Mesothelial cell of epicardium (in vitro differentiated cells): Measurements from ENCODE around the gene JAG2. TPM values are rescaled to one million over a fixed set of nuclear protein-coding genes. Genes with fewer than 3 reads are reported as not detected.

Experiments used
- DNase-seq, 2 experiments: peaks; one replicate each; pipeline ENCODE4 v3.0.0; 2021; ENCODE audit warnings: low spot score in 2 of 2; ENCODE audit not compliant: unreplicated experiment in 2 of 2
- H3K27ac Mint-ChIP-seq: 2 replicates; pipeline ENCODE4 v1.8.0; 2021; ENCODE audit warnings: mixed read lengths
- H3K27me3 Mint-ChIP-seq: 2 replicates; pipeline ENCODE4 v1.8.0; 2021; ENCODE audit warnings: low read depth, mixed read lengths
- H3K36me3 Mint-ChIP-seq: 2 replicates; pipeline ENCODE4 v1.8.0; 2021; ENCODE audit warnings: mixed read lengths
- H3K4me1 Mint-ChIP-seq: 2 replicates; pipeline ENCODE4 v1.8.0; 2021; ENCODE audit warnings: mixed read lengths
- H3K4me3 Mint-ChIP-seq: 2 replicates; pipeline ENCODE4 v1.8.0; 2021; ENCODE audit warnings: mild to moderate bottlenecking, moderate library complexity, mixed read lengths
- H3K9me3 Mint-ChIP-seq: 2 replicates; pipeline ENCODE4 v1.8.0; 2021; ENCODE audit warnings: mixed read lengths
- total RNA-seq: library from RNA; stranded (reverse); gene quantifications from 3 replicates; pipeline ENCODE4 v1.2.1, GENCODE V29; 2021
- TF ChIP-seq, protein P1 (sequence below): fragments of 200-600 bp; sonication (generic); IDR thresholded peaks from one replicate; pipeline ENCODE4 v1.5.0; 2021; ENCODE audit warnings: antibody characterized with exemption; ENCODE audit not compliant: unreplicated experiment

Gene JAG2
- total RNA-seq, 1 donor from 2014 or later, result 38.9 TPM

DNA sequence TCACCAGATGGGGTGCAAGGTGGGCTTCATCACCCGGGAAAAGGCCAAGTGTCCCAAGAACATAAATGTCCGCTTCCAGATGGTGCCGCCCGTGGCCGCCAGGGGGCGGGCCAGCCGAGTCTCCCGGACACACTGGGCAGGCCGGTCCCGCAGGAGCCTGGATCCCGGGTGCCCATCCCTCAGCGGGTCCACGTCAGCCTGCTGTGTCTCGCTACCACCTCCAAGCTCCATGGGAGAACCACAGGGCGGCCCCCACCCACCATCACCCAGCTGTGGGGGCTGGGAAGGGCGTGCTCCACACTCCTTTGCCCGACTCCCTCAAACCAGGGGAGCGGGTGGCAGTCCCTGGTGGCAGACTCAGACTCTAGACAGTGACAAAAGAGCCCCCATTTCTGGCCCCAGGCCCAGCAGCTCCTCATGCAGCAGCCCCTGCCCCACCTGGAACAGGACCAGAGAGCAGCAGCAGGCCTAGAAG, 34.5 kb upstream of the JAG2 start:
- Mint-ChIP-seq H3K4me3 (no peak overlapping the region), H3K27ac (peak overlapping the region; percentile 66), H3K4me1 (no peaks in the 10 kb centered on the region), H3K36me3 (no peaks in the 10 kb centered on the region), H3K27me3 (peaks cover 9% of the 10 kb centered on the region), H3K9me3 (no peaks in the 10 kb centered on the region)
- TF ChIP-seq, protein P1, sequence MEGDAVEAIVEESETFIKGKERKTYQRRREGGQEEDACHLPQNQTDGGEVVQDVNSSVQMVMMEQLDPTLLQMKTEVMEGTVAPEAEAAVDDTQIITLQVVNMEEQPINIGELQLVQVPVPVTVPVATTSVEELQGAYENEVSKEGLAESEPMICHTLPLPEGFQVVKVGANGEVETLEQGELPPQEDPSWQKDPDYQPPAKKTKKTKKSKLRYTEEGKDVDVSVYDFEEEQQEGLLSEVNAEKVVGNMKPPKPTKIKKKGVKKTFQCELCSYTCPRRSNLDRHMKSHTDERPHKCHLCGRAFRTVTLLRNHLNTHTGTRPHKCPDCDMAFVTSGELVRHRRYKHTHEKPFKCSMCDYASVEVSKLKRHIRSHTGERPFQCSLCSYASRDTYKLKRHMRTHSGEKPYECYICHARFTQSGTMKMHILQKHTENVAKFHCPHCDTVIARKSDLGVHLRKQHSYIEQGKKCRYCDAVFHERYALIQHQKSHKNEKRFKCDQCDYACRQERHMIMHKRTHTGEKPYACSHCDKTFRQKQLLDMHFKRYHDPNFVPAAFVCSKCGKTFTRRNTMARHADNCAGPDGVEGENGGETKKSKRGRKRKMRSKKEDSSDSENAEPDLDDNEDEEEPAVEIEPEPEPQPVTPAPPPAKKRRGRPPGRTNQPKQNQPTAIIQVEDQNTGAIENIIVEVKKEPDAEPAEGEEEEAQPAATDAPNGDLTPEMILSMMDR, result peak; percentile 100
- DNase-seq, result peak; percentile 75 to 90

DNA sequence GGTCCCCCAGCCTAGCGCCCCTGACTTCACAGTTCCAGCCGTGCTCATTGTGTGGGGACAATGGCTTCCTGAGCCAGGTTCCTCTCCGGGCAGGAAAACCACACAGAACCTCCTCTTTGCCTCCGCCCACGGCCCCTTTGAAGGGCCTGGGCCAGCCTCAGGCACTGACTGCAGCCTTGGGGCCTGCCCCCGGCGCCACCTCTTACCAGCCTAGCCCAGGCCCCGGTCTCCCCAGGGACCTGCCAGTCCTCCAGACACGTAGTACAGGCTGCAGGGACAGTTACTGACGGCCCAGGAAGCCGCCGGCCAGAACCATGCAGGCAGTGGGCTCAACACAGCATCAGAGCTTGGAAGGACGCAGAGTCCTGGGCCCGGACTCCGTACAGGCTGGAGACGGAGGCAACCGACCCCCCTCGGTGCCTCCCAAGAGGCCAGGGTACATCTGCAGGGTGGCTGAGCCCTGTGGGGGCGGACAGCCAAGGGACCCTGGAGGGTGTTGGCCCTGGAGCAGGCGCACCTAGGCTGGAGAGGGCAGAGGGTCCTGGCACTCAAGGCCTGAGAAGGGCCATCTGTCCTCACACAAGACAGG, 33.4 kb upstream of the JAG2 start:
- no peak overlapping the region for H3K27ac Mint-ChIP-seq
- no peaks in the 10 kb centered on the region for H3K36me3 Mint-ChIP-seq
- DNase-seq, result no peak
- no peaks in the 10 kb centered on the region for H3K9me3 Mint-ChIP-seq
- TF ChIP-seq, protein P1, result peak; percentile 2
- no peaks in the 10 kb centered on the region for H3K4me1 Mint-ChIP-seq
- peaks cover 16% of the 10 kb centered on the region for H3K27me3 Mint-ChIP-seq
- no peak overlapping the region for H3K4me3 Mint-ChIP-seq

GRCh38 chr14:105201156-105201924, 32.8 kb upstream of the JAG2 start:
- TF ChIP-seq, protein P1, result peak; percentile 13
- H3K27ac Mint-ChIP-seq, result no peak overlapping the region
- no peaks in the 10 kb centered on the region for H3K36me3 Mint-ChIP-seq
- H3K4me1 Mint-ChIP-seq, result no peaks in the 10 kb centered on the region
- DNase-seq, result no peak
- no peak overlapping the region for H3K4me3 Mint-ChIP-seq
- H3K27me3 Mint-ChIP-seq, result peaks cover 16% of the 10 kb centered on the region
- H3K9me3 Mint-ChIP-seq, result no peaks in the 10 kb centered on the region

DNA sequence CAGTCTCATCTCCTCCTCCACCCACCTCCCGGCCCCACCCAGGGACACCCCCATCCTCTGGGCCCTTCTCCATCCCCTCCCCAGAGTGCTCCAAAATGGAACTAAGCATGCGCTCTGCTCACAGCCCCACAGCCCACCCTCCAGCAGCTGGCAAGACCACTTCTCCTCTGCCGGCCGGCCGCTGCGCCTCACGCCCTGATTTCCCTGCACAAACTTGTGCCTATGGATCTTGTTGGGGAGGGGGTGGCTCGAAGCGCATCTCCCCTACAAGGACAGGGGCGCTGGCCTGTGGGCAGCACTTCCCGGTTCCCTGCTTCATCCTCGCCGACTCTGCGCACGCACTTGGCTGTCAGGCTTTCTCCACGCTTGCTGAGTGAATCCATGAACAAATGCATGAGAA, 32.1 kb upstream of the JAG2 start:
- peaks cover 3% of the 10 kb centered on the region for H3K4me1 Mint-ChIP-seq
- DNase-seq, result no peak
- H3K36me3 Mint-ChIP-seq, result no peaks in the 10 kb centered on the region
- H3K4me3 Mint-ChIP-seq, result no peak overlapping the region
- no peak overlapping the region for H3K27ac Mint-ChIP-seq
- TF ChIP-seq, protein P1, result no peak
- H3K9me3 Mint-ChIP-seq, result no peaks in the 10 kb centered on the region
- peaks cover 17% of the 10 kb centered on the region for H3K27me3 Mint-ChIP-seq

DNA sequence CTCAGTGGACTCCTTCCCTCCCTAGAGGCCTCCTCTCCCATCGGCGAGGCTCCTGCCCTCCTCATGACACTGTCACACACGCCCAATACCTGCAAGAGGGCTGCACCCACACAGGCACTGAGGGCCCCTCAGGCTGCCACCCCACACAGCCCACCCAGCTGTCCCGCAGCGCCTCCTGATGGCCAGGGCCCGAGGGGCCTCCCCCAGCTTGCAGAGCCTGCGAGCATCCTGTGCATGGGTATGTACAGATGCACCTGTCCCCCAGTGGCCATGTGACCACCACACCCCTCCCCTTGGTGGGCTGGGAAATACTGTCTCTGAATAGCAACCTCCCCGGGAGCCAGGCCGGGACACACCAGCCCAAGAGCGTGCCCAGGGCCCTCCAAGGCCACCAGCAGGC, 31.5 kb upstream of the JAG2 start:
- peaks cover 18% of the 10 kb centered on the region for H3K27me3 Mint-ChIP-seq
- H3K9me3 Mint-ChIP-seq, result no peaks in the 10 kb centered on the region
- H3K27ac Mint-ChIP-seq, result no peak overlapping the region
- H3K36me3 Mint-ChIP-seq, result no peaks in the 10 kb centered on the region
- H3K4me3 Mint-ChIP-seq, result no peak overlapping the region
- TF ChIP-seq, protein P1, result no peak
- H3K4me1 Mint-ChIP-seq, result peaks cover 4% of the 10 kb centered on the region
- DNase-seq, result no peak
